Caco-2 (cell line): Measurements from ENCODE around the gene NHLRC4. TPM values are rescaled to one million over a fixed set of nuclear protein-coding genes. Genes with fewer than 3 reads are reported as not detected.
A peak's percentile ranks its signal among the peaks of the same experiment; 100 is the strongest.

Experiments used
- BruUV-seq: library from RNA; stranded (reverse); fragments of 400-500 nt; replicated peaks from 2 replicates; lab custom pipeline; 2021; lab: Mats Ljungman, UMichigan
- CTCF ChIA-PET: fragments of 300-600 bp; sonication (Branson Sonifier 250); formaldehyde crosslinking; loops from one replicate; lab custom pipeline; 2022; ENCODE audit warnings: antibody characterized with exemption; lab: Charles Lee
- POLR2A ChIA-PET: fragments of 300-600 bp; sonication (Branson Sonifier 250); formaldehyde crosslinking; loops from one replicate; lab custom pipeline; 2022; ENCODE audit warnings: antibody characterized with exemption; lab: Charles Lee
- DNase-seq, 2 experiments: peaks; one replicate each; pipeline versions ENCODE4 v3.0.0 to v3.0.0-alpha.2; 2020 to 2022
- H3K27me3 ChIP-seq: replicated peaks from 2 replicates; pipeline ENCODE4 v1.6.0; 2011; ENCODE audit warnings: low read length; ENCODE audit not compliant: control insufficient read depth, insufficient read depth
- H3K36me3 ChIP-seq: 2 replicates; pipeline ENCODE4 v1.5.1; 2011; ENCODE audit warnings: low read length; ENCODE audit not compliant: control insufficient read depth, insufficient read depth
- H3K4me1 ChIP-seq: fragments of 250-450 bp; sonication (Bioruptor Pico); 2 replicates; pipeline ENCODE4 v1.5.1; 2020; ENCODE audit warnings: mild to moderate bottlenecking
- H3K4me3 ChIP-seq: 2 replicates; pipeline ENCODE4 v1.5.1; 2011; ENCODE audit warnings: low read depth, mild to moderate bottlenecking, control low read depth, low read length
- H3K9me3 ChIP-seq: fragments of 250-450 bp; sonication (Bioruptor Pico); 2 replicates; pipeline ENCODE4 v1.5.1; 2020; ENCODE audit warnings: mild to moderate bottlenecking, moderate library complexity
- H3K27ac Mint-ChIP-seq: one replicate; pipeline ENCODE4 v1.8.0; 2022; ENCODE audit warnings: mixed read lengths; ENCODE audit not compliant: unreplicated experiment
- H3K27me3 Mint-ChIP-seq: one replicate; pipeline ENCODE4 v1.8.0; 2022; ENCODE audit warnings: mixed read lengths; ENCODE audit not compliant: insufficient read depth, unreplicated experiment
- H3K36me3 Mint-ChIP-seq: one replicate; pipeline ENCODE4 v1.8.0; 2022; ENCODE audit warnings: mild to moderate bottlenecking, mixed read lengths; ENCODE audit not compliant: insufficient read depth, unreplicated experiment
- H3K4me1 Mint-ChIP-seq: one replicate; pipeline ENCODE4 v1.8.0; 2022; ENCODE audit warnings: low read depth, mixed read lengths; ENCODE audit not compliant: unreplicated experiment
- H3K4me3 Mint-ChIP-seq: one replicate; pipeline ENCODE4 v1.8.0; 2022; ENCODE audit warnings: mild to moderate bottlenecking, moderate library complexity, mixed read lengths; ENCODE audit not compliant: unreplicated experiment
- H3K9me3 Mint-ChIP-seq: one replicate; pipeline ENCODE4 v1.8.0; 2022; ENCODE audit warnings: mixed read lengths; ENCODE audit not compliant: unreplicated experiment
- CTCF ChIP-seq, 2 experiments: fragments of 200-600 bp in 1 of 2; IDR thresholded peaks; 1 replicate in 1 of 2; 2 replicates in 1 of 2; pipeline versions ENCODE4 v1.5.1 to v1.8.0; 2011 to 2022; ENCODE audit warnings: antibody characterized with exemption in 1 of 2, control low read depth in 1 of 2, inconsistent platforms in 1 of 2, low read depth in 1 of 2, low read length in 1 of 2, mild to moderate bottlenecking in 1 of 2, moderate library complexity in 1 of 2; ENCODE audit not compliant: insufficient read depth in 1 of 2, severe bottlenecking in 1 of 2, unreplicated experiment in 1 of 2
- intact Hi-C: fragments of 100-400 bp; cut with micrococcal nuclease; formaldehyde crosslinking; loops from one replicate; pipeline ENCODE4 v1.10.0; 2022; ENCODE audit not compliant: unreplicated experiment
- total RNA-seq: library from RNA; stranded (reverse); gene quantifications from 2 replicates; pipeline ENCODE4 v1.2.3, GENCODE V29; 2022

Gene NHLRC4
- total RNA-seq, 1 experiment from 2014 or later, result not detected

DNA sequence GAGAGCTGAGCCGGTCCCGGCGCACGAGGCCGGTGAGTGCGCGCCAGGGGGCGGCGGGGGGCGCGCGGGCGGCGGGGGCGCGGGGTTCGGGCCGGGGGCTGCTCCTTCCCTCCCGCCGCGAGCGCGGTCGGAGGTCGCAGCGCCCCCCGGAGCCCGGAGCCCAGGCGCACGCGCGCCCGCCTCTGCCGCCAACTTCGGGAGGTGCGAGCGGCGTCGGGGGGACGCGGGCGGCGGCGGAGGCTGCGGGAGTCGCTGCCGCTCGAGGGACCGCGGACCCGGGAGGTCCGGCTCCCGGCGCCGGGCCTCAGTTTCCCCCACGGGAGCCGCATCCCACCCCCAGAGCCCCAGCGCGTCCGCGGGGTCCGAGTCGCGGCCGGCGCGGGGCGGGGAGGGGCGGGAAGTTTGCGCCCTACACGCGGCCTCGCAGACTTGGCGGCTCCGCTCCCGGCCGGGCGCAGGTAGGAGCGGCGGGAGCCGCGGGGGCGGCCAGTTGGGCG is 6.6 kb upstream of the NHLRC4 start, which contains the start of gene PRR35:
Gene PRR35 (plus strand): TSS at position 191 of the 497 bp plus-strand sequence. CDS start 2,901 bp downstream, outside the sequence.
- TF ChIP-seq CTCF (IDR thresholded peaks at IDR 0.05; ENCODE audit: insufficient read depth in 1 of 2, low read depth in 1 of 2, low read length in 1 of 2, severe bottlenecking in 1 of 2, unreplicated experiment in 1 of 2), result no peak
- H3K27me3 ChIP-seq, result no peaks in the 10 kb centered on the region
- intact Hi-C loops, result no loop called here

DNA sequence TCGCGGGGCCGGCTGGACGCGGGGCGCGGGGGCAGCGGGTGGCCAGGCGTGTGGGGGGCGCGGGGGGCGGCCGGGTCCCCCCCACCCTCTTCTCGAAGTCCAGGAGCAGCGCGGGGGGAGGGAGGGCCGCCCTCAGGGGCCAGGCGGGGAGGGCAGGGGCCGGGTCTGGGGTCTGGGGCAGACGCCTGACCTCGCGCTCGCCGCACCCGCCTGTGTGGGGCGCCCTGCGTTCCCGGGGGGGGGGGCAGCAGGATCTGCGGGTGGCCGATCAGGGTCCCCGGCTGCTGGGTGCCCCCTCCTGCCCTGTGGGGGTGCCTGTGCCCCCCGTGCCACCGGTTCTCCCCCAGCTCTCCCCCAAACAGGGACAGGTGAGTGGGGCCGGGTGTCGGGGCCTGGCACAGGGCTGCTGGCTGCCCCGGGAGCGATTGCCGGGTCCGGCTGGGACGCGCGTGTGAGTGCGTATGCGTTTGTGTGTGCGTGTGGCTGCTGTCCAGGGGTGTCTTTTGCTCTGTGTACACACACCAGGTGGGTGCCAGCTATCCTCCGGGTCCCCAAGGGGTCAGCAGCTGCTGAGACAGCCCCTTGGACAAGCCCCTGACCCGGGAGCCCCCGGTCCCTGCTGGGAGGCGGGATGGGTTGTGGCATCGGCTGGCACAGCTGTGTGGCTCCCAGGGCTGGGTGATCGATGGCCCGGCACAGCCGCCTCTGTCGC is 5.9 kb upstream of the NHLRC4 start:
- H3K27me3 Mint-ChIP-seq, result no peaks in the 10 kb centered on the region
- Histone ChIP-seq H3K36me3 (no peaks in the 10 kb centered on the region), H3K4me3 (no peak overlapping the region; the same call in 1 of the 2 replicates), H3K4me1 (no peaks in the 10 kb centered on the region), H3K27me3 (no peaks in the 10 kb centered on the region), H3K9me3 (no peaks in the 10 kb centered on the region)
- POLR2A ChIA-PET, result no interaction called here
- BruUV-seq, result no TSS peak
- DNase-seq, result no peak
- intact Hi-C loops, result no loop called here
- H3K27ac Mint-ChIP-seq, result no peak overlapping the region
- no peaks in the 10 kb centered on the region for H3K36me3 Mint-ChIP-seq
- CTCF ChIA-PET, result no interaction called here
- no peaks in the 10 kb centered on the region for H3K4me1 Mint-ChIP-seq
- no peak overlapping the region for H3K4me3 Mint-ChIP-seq
- no peaks in the 10 kb centered on the region for H3K9me3 Mint-ChIP-seq
- no peak for TF ChIP-seq CTCF (IDR thresholded peaks at IDR 0.05; ENCODE audit: insufficient read depth in 1 of 2, low read depth in 1 of 2, low read length in 1 of 2, severe bottlenecking in 1 of 2, unreplicated experiment in 1 of 2)

More for the DNA sequence above, 6.6 kb upstream of the NHLRC4 start, which contains the start of gene PRR35:
- Mint-ChIP-seq H3K4me1 (no peaks in the 10 kb centered on the region), H3K27me3 (no peaks in the 10 kb centered on the region), H3K9me3 (no peaks in the 10 kb centered on the region), H3K4me3 (no peak within 1 kb of the TSS), H3K27ac (no peak within 1 kb of the TSS), H3K36me3 (no peaks in the 10 kb centered on the region)
- no TSS peak for BruUV-seq
- H3K4me1 ChIP-seq, result no peaks in the 10 kb centered on the region
- no peaks in the 10 kb centered on the region for H3K9me3 ChIP-seq
- CTCF ChIA-PET, result no interaction called here
- peak within 1 kb of the TSS; percentile 21 for H3K4me3 ChIP-seq
- no peak for DNase-seq
- no peaks in the 10 kb centered on the region for H3K36me3 ChIP-seq
- POLR2A ChIA-PET, result no interaction called here

GRCh38 chr16:561413-561794 is 5.4 kb upstream of the NHLRC4 start:
- Mint-ChIP-seq H3K27ac (no peak overlapping the region), H3K4me3 (no peak overlapping the region), H3K27me3 (no peaks in the 10 kb centered on the region), H3K36me3 (peaks cover 1% of the 10 kb centered on the region), H3K4me1 (no peaks in the 10 kb centered on the region), H3K9me3 (no peaks in the 10 kb centered on the region)
- intact Hi-C loops, result no loop called here
- H3K27me3 ChIP-seq, result no peaks in the 10 kb centered on the region
- no peaks in the 10 kb centered on the region for H3K36me3 ChIP-seq
- no peak for TF ChIP-seq CTCF (IDR thresholded peaks at IDR 0.05; ENCODE audit: insufficient read depth in 1 of 2, low read depth in 1 of 2, low read length in 1 of 2, severe bottlenecking in 1 of 2, unreplicated experiment in 1 of 2)
- ChIA-PET CTCF (no interaction called here), POLR2A (no interaction called here)
- BruUV-seq, result no TSS peak
- H3K9me3 ChIP-seq, result no peaks in the 10 kb centered on the region
- no peak overlapping the region for H3K4me3 ChIP-seq
- no peak for DNase-seq
- H3K4me1 ChIP-seq, result no peaks in the 10 kb centered on the region
